HG03064 (cell line): ENCODE results near the gene ECT2.
"Not testable (repeated sequence)": the region's sequence is repeated elsewhere in the genome, so short reads cannot be mapped to it uniquely, and the experiment has no call there.

Experiments used
- ATAC-seq: cut with Tn5 transposase; IDR thresholded peaks from one replicate; pipeline ENCODE4 v1.9.1; 2021; ENCODE audit warnings: low read depth; ENCODE audit not compliant: unreplicated experiment

The ECT2 gene

GRCh38 chr3:172739462-172739861 lies 11.1 kb upstream of the ECT2 start:
- no peak for ATAC-seq

DNA sequence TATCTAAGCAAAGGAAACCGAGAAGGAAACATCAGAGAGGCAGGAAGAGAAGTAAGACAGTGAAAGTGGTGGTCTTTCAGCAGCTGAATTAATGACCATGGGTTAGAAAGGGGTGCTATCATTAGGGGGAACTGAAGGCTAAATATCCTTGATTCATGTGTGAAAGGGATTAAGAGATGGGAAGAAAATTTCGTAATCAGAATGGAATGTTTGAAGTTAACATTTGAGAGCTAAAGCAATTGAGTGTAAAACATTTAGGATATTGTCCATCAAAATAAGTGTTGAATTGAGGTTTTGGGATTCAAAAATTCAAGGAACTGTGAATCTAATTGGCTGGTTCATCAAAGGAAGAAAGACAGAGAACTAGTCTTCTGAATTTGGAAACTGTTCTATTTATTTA lies 4.1 kb upstream of the ECT2 start:
- no peak for ATAC-seq

- ATAC-seq: no peak
Observed at GRCh38 chr3:172749230-172749965, 1.1 kb upstream of the ECT2 start.

GRCh38 chr3:172750069-172750367 lies 508 bp upstream of the ECT2 start:
- no peak for ATAC-seq

GRCh38 chr3:172751175-172751704 lies 714 bp downstream of the ECT2 start:
- no peak for ATAC-seq

- no peak for ATAC-seq
Observed at GRCh38 chr3:172752651-172753050, 2.1 kb downstream of the ECT2 start.

DNA sequence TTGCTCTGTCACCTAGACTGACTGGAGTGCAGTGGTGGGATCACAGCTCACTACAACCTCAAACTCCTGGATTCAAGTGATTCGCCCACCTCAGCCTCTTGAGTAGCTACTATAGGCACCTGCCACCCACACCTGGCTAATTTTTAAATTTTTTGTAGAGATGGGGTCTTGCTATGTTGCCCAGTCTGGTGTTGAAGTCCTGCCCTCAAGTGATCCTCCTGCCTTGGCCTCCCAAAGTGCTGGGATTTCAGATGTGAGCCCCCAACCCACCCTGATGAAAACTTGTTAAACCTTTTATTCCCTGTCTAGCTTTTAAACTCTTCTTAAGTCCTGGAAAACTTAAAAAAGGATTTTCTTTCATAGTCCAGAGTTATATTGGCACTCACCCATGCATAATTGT lies 2.6 kb downstream of the ECT2 start:
- no peak for ATAC-seq

DNA sequence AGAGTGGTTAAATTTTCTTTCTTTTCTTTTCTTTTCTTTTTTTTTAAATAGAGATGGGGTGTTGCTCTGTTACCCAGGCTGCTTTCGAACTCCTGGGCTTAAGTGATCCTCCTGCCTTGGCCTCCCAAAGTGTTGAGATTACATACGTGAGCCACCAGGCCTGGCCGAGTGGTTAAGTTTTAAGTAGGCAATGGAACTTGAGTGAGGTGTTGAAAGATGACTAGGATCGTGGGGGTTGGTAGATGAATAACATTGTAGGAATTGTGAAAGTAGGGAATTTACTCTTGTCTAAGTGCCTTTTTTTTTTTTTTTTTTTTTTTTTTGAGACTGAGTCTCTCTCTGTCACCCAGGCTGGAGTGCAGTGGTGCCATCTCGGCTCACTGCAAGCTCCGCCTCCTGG lies 9.9 kb downstream of the ECT2 start:
- ATAC-seq: not testable (repeated sequence)

DNA sequence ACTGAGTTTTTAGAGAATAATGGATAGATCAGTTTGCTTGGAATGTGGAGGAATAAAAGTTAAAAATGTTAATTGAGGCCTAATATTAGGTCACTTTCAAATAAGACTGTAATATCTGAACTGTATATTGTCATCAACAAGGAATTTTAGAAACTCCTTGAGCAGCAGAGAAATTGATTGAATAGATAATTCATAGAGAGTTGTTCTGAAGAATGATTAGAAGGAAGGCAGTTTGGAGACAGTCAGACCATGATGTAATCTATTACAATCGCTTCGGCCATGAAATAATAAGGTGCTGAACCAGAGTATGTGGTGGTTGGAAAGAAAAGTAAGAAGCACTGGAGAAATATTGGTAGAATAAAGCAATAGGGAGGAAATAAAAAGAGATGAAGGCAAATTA lies 15.7 kb downstream of the ECT2 start:
- no peak for ATAC-seq

DNA sequence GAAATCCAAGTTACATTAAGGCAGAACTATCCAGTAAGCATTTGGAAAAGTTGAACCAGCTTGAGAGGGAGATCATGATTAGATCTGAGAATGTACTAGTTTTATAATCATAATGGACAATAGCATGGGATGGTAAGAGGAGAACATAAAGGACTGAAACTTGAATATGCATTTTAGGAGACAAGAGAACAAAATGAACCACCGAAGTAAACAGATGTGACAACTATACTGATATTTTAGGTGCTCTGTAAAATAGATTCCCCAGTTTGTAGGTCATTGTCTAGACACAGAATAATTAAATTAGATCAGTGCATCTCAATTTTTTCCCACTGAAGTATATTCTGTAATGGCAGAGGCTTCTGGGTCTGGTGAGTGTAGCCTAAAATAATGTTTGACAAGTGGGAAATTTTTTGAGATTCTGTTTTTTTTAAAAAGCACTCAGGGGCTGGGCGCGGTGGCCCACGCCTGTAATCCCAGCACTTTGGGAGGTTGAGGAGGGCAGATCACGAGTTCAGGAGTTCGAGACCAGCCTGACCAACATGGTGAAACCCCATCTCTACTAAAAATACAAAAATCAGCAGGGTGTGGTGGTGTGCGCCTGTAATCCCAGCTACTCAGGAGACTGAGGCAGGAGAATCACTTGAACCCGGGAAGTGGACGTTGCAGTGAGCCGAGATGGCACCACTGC lies 16.3 kb downstream of the ECT2 start:
- ATAC-seq: no peak

- no peak for ATAC-seq
Observed at GRCh38 chr3:172770382-172770781, 19.9 kb downstream of the ECT2 start.

GRCh38 chr3:172771672-172772071 lies 21.1 kb downstream of the ECT2 start:
- ATAC-seq: no peak

GRCh38 chr3:172776049-172776717 lies 25.7 kb downstream of the ECT2 start:
- ATAC-seq: no peak

DNA sequence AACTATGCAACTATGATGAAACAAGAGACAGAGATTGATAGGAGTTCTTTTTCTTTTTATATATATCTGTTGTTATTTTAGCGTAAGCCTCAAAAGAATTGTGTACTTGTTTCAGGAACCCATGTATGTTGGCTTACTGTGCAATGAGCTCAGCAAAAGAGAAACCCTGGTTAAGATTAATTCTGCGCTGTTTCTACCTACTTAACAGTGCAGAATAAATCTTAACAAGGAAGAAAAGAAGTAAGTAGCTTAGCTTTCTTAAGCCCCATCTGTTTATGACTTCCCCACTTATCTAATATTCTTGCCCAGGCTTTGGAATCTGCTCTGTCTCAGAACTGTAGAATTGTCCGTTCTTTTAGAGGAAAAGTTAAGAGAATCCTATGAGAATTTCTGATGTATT lies 27.4 kb downstream of the ECT2 start:
- ATAC-seq: no peak

DNA sequence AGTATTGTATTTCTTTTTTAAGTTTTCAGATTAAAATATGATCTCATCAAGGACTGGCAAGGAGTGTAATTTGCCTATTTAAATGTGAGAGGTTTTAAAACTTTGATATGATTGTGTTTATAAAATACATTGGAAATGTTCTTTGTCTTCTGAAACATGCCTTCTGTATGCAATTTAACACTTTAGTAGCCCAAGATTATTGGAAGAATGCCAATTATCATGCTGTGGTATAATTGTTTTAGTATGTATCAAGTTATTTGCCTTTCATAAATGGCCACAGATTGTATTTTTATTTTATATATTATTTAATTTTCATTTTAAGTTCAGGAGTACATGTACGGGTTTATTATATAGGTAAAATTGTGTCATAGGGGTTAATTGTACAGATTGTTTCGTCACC lies 31.7 kb downstream of the ECT2 start:
- no peak for ATAC-seq

DNA sequence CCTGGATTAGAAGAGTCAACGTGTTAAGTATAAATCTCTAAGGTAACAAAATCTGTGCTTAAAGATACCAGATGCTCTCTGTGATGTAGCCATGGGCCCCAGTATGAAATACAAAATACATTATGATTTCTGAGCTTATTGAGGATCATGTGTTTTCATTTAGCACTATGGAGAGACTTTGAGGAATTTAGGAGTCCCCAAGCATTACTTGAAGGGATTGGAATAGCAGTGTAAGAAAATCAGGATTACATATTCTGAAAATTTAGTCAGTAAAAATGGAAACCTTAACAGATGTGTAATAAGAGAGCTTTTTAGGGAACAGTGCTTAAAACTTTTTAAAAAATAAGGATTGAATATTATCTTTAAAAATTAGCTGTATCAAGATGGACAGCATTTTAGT lies 35.5 kb downstream of the ECT2 start:
- ATAC-seq: no peak

DNA sequence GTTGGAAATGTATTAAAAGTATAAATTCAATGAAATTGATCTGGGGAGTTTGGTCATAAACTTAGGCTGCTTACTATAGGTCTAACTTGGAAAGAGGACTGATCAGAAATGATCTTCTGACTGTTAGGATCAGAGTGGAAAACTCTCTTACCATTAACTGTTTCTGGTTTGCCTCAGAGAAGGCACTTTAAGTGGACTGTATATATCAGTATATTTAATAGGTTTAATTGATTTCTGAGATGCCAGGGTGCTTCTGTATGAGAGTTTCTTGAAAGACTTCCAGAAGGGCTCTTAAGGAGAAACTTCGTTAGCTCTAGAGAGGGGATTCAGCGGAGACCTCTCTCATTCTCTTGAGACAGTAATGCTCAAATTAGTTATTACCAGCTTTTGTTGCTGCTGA lies 36.5 kb downstream of the ECT2 start:
- ATAC-seq: no peak

- ATAC-seq: no peak
Observed at GRCh38 chr3:172787746-172788145, 37.2 kb downstream of the ECT2 start.

DNA sequence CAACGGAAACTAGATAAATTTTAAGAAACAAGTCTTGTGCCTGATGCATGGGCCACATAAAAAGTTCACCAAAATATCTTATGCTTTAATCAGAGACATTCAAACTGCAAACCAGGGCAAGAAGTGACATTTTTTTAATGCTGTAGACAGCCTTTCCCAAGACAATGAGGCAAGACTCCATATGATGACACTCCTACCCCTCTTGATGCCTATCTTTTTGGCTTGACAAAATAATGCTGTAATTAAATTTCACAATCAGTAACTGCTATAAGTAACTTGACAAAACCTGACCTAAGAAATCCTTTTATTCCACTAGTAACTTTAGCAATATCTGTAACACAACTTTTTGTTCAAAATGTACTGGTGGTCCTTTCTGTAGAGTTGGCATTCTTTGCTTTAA lies 48.7 kb downstream of the ECT2 start:
- no peak for ATAC-seq

- ATAC-seq: no peak
Observed at GRCh38 chr3:172800156-172800555, 49.6 kb downstream of the ECT2 start.

GRCh38 chr3:172803489-172803888 lies 53.0 kb downstream of the ECT2 start:
- ATAC-seq: no peak

DNA sequence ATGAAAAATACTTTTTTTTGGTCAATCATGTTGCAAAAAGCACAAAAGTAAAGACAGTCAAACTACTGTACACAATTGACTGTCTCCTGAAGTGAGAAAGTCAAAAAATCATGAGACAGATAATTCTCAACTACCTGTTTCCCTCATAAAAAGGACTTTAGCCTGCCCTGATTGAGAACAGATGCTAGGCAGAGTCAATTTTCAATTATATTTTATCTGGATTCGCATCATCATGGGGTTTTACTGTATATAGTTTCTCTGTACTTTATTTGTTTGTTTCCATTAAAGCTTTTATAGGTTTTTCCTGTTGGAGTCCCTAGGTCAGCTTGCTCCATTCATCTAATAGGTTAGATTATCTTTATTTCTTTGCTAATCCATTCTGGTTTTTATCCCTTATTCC lies 53.8 kb downstream of the ECT2 start:
- no peak for ATAC-seq
